Left lung (tissue), 10 donors: ENCODE measurements around the gene RNASE11. TPM values are rescaled to one million over a fixed set of nuclear protein-coding genes. Genes with fewer than 3 reads are reported as not detected.

Experiments used
- ATAC-seq: fragments of 200-7000 bp; cut with Tn5 transposase; one replicate; pipeline ENCODE4 v1.9.1; 2020; ENCODE audit warnings: moderate library complexity
- DNase-seq, 4 donors: peaks; one replicate each; pipeline ENCODE4 v3.0.0-alpha.2; 2013 to 2020
- H3K27ac ChIP-seq, 2 donors: fragments of 200-600 bp; sonication (generic) in 1 of 2; one replicate each; pipeline versions ENCODE4 v1.5.0 to v1.8.0; 2020 to 2021
- H3K27me3 ChIP-seq, 2 donors: fragments of 200-600 bp; sonication (generic) in 1 of 2; one replicate each; pipeline versions ENCODE4 v1.5.0 to v1.8.0; 2020 to 2021
- H3K36me3 ChIP-seq, 2 donors: fragments of 200-600 bp; sonication (generic) in 1 of 2; one replicate each; pipeline versions ENCODE4 v1.5.0 to v1.8.0; 2020 to 2021
- H3K4me1 ChIP-seq, 2 donors: fragments of 200-600 bp; one replicate each; pipeline ENCODE4 v1.8.0; 2021
- H3K4me3 ChIP-seq, 2 donors: fragments of 200-600 bp; sonication (generic) in 1 of 2; one replicate each; pipeline versions ENCODE4 v1.5.0 to v1.8.0; 2020 to 2021; ENCODE audit warnings: mild to moderate bottlenecking in 1 of 2
- H3K9me3 ChIP-seq, 2 donors: fragments of 200-600 bp; sonication (generic) in 1 of 2; one replicate each; pipeline versions ENCODE4 v1.5.0 to v1.8.0; 2020 to 2021
- intact Hi-C, 2 donors: fragments of 100-400 bp; cut with DNase I; formaldehyde crosslinking; loops; one replicate each; pipeline versions ENCODE4 v1.11.2 to v1.14.2; 2022
- polyA plus RNA-seq, 6 donors: library from polyadenylated mRNA; unstranded; fragments of 120-200 nt; gene quantifications; one replicate each; pipeline ENCODE4 v1.2.1, GENCODE V29; 2013; ENCODE audit not compliant: insufficient read length in 6 of 6
- total RNA-seq, 2 donors: library from RNA; stranded (reverse); fragmentation: NEBNext Ultra II Directional; extraction: Animal tissue kit (Norgen Biotek cat#: 25700); gene quantifications; one replicate each; pipeline ENCODE4 v1.2.1, GENCODE V29; 2021
- TF ChIP-seq, protein P1 (sequence below), 2 donors: fragments of 200-600 bp; sonication (generic) in 1 of 2; IDR thresholded peaks; one replicate each; pipeline versions ENCODE4 v1.5.0 to v1.8.0; 2021; ENCODE audit warnings: antibody characterized with exemption in 2 of 2
- donor health status: DM: no; HTN: yes; CAD: no.
- donor health status: DM: no; HTN: no; CAD: no.

Gene RNASE11
- total and polyA plus RNA-seq, 8 donors: not detected

DNA sequence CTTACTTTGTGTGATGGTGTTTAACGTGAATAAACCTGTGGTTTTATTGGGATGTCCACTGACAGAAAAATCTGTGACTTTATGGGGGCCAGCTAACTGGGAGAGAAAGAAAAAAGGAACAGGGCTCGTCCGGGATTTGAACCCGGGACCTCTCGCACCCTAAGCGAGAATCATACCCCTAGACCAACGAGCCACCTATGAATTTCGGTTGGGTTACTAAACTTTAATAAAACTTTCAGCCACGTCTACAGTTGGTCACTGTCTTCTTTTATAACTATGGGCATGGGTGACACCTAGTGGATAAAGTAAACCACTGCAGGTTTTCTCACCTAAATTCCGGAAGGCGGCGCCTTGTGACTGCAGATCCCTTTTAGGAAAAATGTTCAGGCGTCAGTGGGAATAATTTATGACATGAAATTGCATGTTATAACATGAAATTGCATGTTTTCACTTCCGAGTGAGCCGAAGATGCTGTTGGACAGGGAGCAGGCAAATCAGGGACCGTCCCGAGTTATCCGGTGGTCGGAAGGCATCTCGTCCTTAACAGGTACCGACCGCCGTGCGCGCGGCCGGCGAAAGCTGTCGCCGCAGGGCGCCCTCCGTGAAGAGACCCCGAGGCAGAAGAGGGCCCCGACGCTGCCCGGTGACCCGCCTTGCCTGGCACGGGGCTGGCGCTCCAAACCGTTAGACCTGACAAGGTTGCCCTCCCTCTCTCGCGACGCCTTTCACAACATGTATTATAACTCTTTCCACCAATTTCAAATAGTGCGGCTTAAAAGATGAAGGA, 21.6 kb upstream of the RNASE11 start:
- ATAC-seq (peak; percentile 82), DNase-seq (peak; percentile 60 to 91 (median 84))
- no peaks in the 10 kb centered on the region for H3K27me3 ChIP-seq
- H3K4me1 ChIP-seq: peaks cover 3 to 38% of the 10 kb centered on the region in 2 donors
- TF ChIP-seq, protein P1, sequence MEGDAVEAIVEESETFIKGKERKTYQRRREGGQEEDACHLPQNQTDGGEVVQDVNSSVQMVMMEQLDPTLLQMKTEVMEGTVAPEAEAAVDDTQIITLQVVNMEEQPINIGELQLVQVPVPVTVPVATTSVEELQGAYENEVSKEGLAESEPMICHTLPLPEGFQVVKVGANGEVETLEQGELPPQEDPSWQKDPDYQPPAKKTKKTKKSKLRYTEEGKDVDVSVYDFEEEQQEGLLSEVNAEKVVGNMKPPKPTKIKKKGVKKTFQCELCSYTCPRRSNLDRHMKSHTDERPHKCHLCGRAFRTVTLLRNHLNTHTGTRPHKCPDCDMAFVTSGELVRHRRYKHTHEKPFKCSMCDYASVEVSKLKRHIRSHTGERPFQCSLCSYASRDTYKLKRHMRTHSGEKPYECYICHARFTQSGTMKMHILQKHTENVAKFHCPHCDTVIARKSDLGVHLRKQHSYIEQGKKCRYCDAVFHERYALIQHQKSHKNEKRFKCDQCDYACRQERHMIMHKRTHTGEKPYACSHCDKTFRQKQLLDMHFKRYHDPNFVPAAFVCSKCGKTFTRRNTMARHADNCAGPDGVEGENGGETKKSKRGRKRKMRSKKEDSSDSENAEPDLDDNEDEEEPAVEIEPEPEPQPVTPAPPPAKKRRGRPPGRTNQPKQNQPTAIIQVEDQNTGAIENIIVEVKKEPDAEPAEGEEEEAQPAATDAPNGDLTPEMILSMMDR (IDR thresholded peaks at IDR 0.05): peak; percentile 86 to 93
- no peaks in the 10 kb centered on the region for H3K36me3 ChIP-seq
- peak overlapping the region; percentile 75 to 82 for H3K4me3 ChIP-seq
- H3K9me3 ChIP-seq: no peaks in the 10 kb centered on the region
- H3K27ac ChIP-seq: peak overlapping the region; percentile 57 to 76
- intact Hi-C loops: loop anchor here (5.0 to 10.0 kb wide), 5 partner anchors 73 to 285 kb away; partner anchors contain the start of genes ANG (in 1 of the 2), RNASE4 (in 1 of the 2) and TEP1 (in 1 of the 2)

DNA sequence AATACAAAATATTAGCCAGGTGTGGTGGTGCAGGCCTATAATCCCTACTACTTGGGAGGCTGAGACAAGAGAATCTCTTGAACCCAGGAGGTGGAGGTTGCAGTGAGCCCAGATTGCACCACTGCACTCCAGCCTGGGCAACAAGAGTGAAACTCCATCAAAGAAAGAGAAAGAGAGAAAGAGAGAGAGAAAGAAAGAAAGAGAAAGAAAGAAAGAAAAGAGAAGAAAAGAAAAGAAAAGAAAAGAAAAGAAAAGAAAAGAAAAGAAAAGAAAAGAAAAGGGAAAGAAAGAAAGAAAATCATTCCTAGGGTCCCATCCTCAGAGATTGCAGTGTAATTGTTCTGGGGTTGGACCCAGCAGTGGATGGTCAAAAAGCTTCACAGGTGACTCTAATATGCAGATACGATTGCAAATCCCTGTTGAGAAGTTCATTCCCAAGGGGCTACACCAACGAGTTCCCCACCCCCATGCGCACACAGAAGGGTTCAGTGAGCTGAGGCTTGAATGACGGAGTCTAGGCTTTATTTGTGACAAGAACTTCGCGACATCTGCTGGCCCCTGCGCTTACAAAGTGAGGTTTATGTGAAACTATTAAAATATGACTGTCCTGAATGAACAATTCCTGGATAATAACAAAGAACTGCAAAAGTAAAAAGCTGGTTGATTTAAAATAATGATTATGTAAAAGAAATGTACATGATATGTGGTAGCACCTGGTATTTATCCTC, 20.7 kb upstream of the RNASE11 start:
- H3K4me3 ChIP-seq: no peak overlapping the region
- ATAC-seq (no peak), DNase-seq (no peak)
- TF ChIP-seq, protein P1 (IDR thresholded peaks at IDR 0.05): no peak
- no peaks in the 10 kb centered on the region for H3K36me3 ChIP-seq
- H3K27me3 ChIP-seq: no peaks in the 10 kb centered on the region
- H3K4me1 ChIP-seq: peaks cover 3 to 29% of the 10 kb centered on the region in 2 donors
- no peak overlapping the region for H3K27ac ChIP-seq
- intact Hi-C loops: loop anchor here in 1 of 2 donors (10.0 kb wide), 3 partner anchors 74 to 284 kb away; partner anchors contain the start of gene TEP1
- H3K9me3 ChIP-seq: no peaks in the 10 kb centered on the region

DNA sequence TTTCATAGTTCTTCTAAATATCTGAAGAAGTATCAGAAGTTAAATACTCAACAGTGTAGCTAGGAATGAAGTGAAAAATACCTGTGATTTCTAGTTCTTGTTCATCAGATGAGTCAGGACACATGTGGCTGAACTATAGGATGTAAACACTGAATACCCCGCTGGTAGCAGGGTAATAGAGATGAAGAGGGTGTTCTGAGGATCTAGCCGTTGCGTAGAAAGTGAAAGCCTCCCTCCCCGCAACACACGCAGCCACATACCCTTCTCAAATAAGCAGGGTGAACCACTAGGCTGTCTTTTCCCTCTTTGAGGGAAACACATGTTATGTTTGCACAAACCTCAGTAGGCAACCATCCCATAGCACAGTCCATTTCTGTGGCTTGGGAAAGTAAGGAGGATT, 19.8 kb upstream of the RNASE11 start:
- intact Hi-C loops: loop anchor here in 1 of 2 donors (10.0 kb wide), 3 partner anchors 73 to 283 kb away; partner anchors contain the start of gene TEP1
- H3K27ac ChIP-seq: no peak overlapping the region
- no peak for ATAC-seq
- no peaks in the 10 kb centered on the region for H3K9me3 ChIP-seq
- TF ChIP-seq, protein P1 (IDR thresholded peaks at IDR 0.05): no peak
- H3K27me3 ChIP-seq: no peaks in the 10 kb centered on the region
- H3K36me3 ChIP-seq: no peaks in the 10 kb centered on the region
- H3K4me1 ChIP-seq: peaks cover 3 to 21% of the 10 kb centered on the region in 2 donors
- H3K4me3 ChIP-seq: no peak overlapping the region
- DNase-seq: no peak

DNA sequence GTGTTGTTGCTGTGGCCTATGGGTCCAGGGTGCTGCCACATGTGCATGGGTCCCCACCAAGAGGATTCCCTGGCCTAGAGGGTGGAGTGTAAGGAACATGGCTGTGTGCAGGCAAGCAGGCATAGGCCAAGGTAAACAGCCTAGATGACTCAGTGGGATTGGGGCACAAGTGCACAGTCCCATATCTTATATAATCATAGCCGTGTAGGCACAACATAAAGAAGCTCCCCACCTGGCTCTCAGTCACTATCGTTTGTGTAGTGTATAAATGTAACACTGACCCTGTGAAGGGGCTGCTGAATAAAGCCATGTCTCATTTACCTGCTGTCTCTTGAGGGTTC, 19.1 kb upstream of the RNASE11 start:
- no peak overlapping the region for H3K4me3 ChIP-seq
- H3K27me3 ChIP-seq: no peaks in the 10 kb centered on the region
- H3K36me3 ChIP-seq: no peaks in the 10 kb centered on the region
- intact Hi-C loops: loop anchor here in 1 of 2 donors (10.0 kb wide), 3 partner anchors 72 to 282 kb away; partner anchors contain the start of gene TEP1
- H3K27ac ChIP-seq: no peak overlapping the region
- peaks cover 3 to 17% of the 10 kb centered on the region in 2 donors for H3K4me1 ChIP-seq
- no peak for DNase-seq
- TF ChIP-seq, protein P1 (IDR thresholded peaks at IDR 0.05): no peak
- H3K9me3 ChIP-seq: no peaks in the 10 kb centered on the region
- no peak for ATAC-seq
